T-cell (primary cell): ENCODE results near the gene CBL. TPM values are rescaled to one million over a fixed set of nuclear protein-coding genes. Genes with fewer than 3 reads are reported as not detected.
"Not testable (repeated sequence)": the region's sequence is repeated elsewhere in the genome, so short reads cannot be mapped to it uniquely, and the experiment has no call there.

Experiments
- ATAC-seq, 4 experiments: fragments of 200-7000 bp in 3 of 4; fragments of 150-1000 bp in 1 of 4; cut with Tn5 transposase; replicated peaks in 1 of 4; 1 replicate in 3 of 4; 2 replicates in 1 of 4; pipeline ENCODE4 v1.10.0; 2021; ENCODE audit warnings: moderate library complexity in 3 of 4, mild to moderate bottlenecking in 2 of 4, moderate number of reproducible peaks in 1 of 4
- CTCF ChIA-PET, 2 donors: fragments of 300-600 bp; sonication (Branson Sonifier 250); formaldehyde crosslinking; loops; one replicate each; lab custom pipeline; 2022; ENCODE audit warnings: antibody characterized with exemption in 2 of 2; lab: Charles Lee
- POLR2A ChIA-PET, 2 donors: fragments of 300-600 bp; sonication (Branson Sonifier 250); formaldehyde crosslinking; loops; one replicate each; lab custom pipeline; 2022; ENCODE audit warnings: antibody characterized with exemption in 2 of 2; lab: Charles Lee
- DNase-seq, 35 experiments: peaks; one replicate each; pipeline versions ENCODE4 v3.0.0 to v3.0.0-alpha.2; 2013 to 2023
- H3K27ac ChIP-seq: one replicate; pipeline ENCODE4 v1.5.1; 2013; ENCODE audit warnings: low read length
- H3K27me3 ChIP-seq, 2 experiments: replicated peaks in 1 of 2; 1 replicate in 1 of 2; 2 replicates in 1 of 2; pipeline versions ENCODE4 v1.6.1 to v1.7.0; 2013; ENCODE audit warnings: low read length in 1 of 2, mixed read lengths in 1 of 2; ENCODE audit not compliant: control insufficient read depth in 2 of 2, insufficient read depth in 2 of 2; ENCODE audit errors: extremely low read depth in 1 of 2
- H3K36me3 ChIP-seq, 2 donors: 1 replicate in 1 of 2; 2 replicates in 1 of 2; pipeline versions ENCODE4 v1.6.1 to v1.7.0; 2013; ENCODE audit warnings: low read length in 1 of 2; ENCODE audit not compliant: control insufficient read depth in 2 of 2, insufficient read depth in 1 of 2; ENCODE audit errors: extremely low read depth in 1 of 2
- H3K4me1 ChIP-seq, 2 experiments: 1 replicate in 1 of 2; 2 replicates in 1 of 2; pipeline versions ENCODE4 v1.6.1 to v1.7.0; 2013; ENCODE audit warnings: low read length in 2 of 2, mixed read lengths in 1 of 2; ENCODE audit not compliant: insufficient read depth in 2 of 2, control insufficient read depth in 1 of 2; ENCODE audit errors: extremely low read depth in 1 of 2
- H3K4me3 ChIP-seq, 2 donors: 1 replicate in 1 of 2; 2 replicates in 1 of 2; pipeline versions ENCODE4 v1.5.1 to v1.7.0; 2013; ENCODE audit warnings: mild to moderate bottlenecking in 2 of 2, low read length in 1 of 2, moderate library complexity in 1 of 2; ENCODE audit not compliant: control insufficient read depth in 1 of 2; ENCODE audit errors: extremely low read depth in 1 of 2
- H3K9me3 ChIP-seq: 2 replicates; pipeline ENCODE4 v1.7.0; 2013
- H3K27ac Mint-ChIP-seq, 2 donors: one replicate each; pipeline ENCODE4 v1.8.0; 2020 to 2021; ENCODE audit warnings: mild to moderate bottlenecking in 2 of 2, mixed read lengths in 2 of 2
- H3K27me3 Mint-ChIP-seq, 2 donors: one replicate each; pipeline ENCODE4 v1.8.0; 2021 to 2022; ENCODE audit warnings: mixed read lengths in 2 of 2
- H3K36me3 Mint-ChIP-seq: one replicate; pipeline ENCODE4 v1.8.0; 2021; ENCODE audit warnings: mixed read lengths
- H3K4me1 Mint-ChIP-seq, 3 donors: one replicate each; pipeline ENCODE4 v1.8.0; 2020 to 2022; ENCODE audit warnings: mixed read lengths in 3 of 3, mild to moderate bottlenecking in 1 of 3
- H3K4me3 Mint-ChIP-seq, 3 donors: one replicate each; pipeline ENCODE4 v1.8.0; 2020 to 2022; ENCODE audit warnings: mild to moderate bottlenecking in 3 of 3, mixed read lengths in 3 of 3, moderate library complexity in 3 of 3
- H3K9me3 Mint-ChIP-seq, 3 donors: one replicate each; pipeline ENCODE4 v1.8.0; 2020 to 2022; ENCODE audit warnings: mixed read lengths in 3 of 3
- WGBS: methylation state at CpG from one replicate; pipeline ENCODE4 v1.1.5; 2013; ENCODE audit warnings: missing lambda C conversion rate; ENCODE audit not compliant: insufficient coverage; 5-methylcytosine and 5-hydroxymethylcytosine counted together
- total RNA-seq, 35 experiments: library from RNA in 6 of 35; stranded (reverse) in 6 of 35; fragments of 120-200 nt in 1 of 35; gene quantifications; one replicate each; pipeline versions ENCODE4 v1.2.1 to v1.2.4 and lab custom pipeline; 2013 to 2026

Gene CBL
- total RNA-seq, 5 donors from 2014 or later (not counting 1 experiment from before 2014, with no cell fraction given): 40.9 to 42.2 (median 41.1) TPM

DNA sequence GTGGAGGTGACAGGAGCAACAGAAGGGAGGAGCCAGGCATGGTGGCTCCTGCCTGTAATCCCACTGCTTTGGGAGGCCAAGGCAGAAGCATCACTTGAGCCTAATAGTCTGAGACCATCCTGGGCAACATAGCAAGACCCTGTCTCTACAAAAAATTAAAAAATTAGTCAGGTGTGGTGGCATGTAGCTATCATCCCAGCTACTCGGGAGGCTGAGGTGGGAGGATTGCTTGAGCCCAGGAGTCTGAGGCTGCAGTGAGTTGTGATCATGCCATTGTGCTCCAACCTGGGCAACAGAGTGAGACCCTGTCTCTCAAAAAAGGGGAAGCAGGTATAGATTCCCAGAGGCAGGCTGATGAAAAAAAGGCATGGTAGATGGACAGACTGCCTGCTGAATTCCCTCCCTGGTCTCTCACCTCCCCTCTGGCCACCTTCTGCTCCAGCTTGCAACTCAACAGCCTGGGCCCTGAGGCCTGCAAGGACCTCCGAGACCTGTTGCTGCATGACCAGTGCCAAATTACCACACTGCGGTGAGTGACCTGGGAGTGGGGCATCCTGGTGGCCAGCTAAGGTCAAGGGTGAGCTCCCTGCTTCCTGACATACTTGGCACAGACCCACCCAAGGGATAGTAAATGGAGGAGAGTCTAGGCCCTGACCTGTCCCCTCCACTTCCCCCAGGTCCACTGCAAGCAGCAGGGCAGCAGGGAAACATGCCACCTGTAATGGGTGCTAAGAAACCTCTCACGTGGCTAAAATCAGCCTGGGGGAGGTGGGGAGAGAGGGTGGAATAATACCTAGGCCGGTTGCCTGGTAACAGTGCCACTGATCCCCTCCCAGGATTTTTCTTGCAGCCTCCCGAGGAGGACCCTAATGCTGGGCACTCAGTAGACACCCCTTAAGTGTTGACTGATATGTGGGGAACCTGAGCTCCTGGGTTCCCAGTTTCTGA, 25.1 kb upstream of the CBL start:
- Mint-ChIP-seq H3K36me3 (peaks cover 13% of the 10 kb centered on the region), H3K4me1 (peaks cover 6 to 13% (median 9%) of the 10 kb centered on the region in 3 donors), H3K27ac (no peak overlapping the region), H3K4me3 (no peak overlapping the region), H3K9me3 (no peaks in the 10 kb centered on the region), H3K27me3 (no peaks in the 10 kb centered on the region)
- ChIA-PET CTCF (interaction anchor here in 1 of 2 donors (0.6 kb wide), 1 partner anchor 168 kb away, joined by 3 read pairs; no protein-coding TSS in a partner anchor), POLR2A (no interaction called here)
- Histone ChIP-seq H3K36me3 (peaks cover 2 to 13% of the 10 kb centered on the region in 2 donors), H3K9me3 (no peaks in the 10 kb centered on the region), H3K27me3 (peaks cover 0 to 7% of the 10 kb centered on the region in 2 experiments), H3K27ac (no peak overlapping the region), H3K4me3 (no peak overlapping the region), H3K4me1 (peaks cover 9 to 16% of the 10 kb centered on the region in 2 experiments)
- ATAC-seq (no peak), DNase-seq (no peak)
- 100% methylated on average over 3 of the region's 6 CpGs for WGBS

DNA sequence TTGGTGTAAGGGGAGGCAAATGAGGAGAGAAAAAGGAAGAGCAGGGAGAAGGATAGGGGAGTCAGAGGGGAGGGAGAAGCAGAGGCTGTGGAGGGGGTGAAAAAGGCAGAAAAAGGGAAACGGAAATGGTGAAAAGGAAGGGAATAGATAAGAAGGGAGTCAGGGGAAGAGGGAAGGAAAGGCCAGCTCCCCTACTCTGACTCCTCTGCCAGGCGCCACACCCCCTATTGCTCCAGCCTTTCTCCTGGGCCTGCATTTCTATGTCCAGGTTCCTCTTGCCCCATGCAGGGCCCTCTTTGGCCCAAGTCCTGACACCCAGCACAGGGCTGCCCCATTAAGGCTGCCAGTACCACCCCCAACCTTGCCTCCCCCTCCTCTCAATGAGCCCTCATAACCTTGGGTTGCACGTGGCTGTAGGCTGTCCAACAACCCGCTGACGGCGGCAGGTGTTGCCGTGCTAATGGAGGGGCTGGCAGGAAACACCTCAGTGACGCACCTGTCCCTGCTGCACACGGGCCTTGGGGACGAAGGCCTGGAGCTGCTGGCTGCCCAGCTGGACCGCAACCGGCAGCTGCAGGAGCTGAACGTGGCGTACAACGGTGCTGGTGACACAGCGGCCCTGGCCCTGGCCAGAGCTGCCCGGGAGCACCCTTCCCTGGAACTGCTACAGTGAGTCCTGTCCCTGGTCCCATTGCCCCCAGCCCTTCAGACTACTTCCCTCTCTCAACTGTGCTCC, 24.3 kb upstream of the CBL start:
- peaks cover 9 to 16% of the 10 kb centered on the region in 2 experiments for H3K4me1 ChIP-seq
- H3K4me3 ChIP-seq: no peak overlapping the region
- H3K9me3 Mint-ChIP-seq: no peaks in the 10 kb centered on the region
- no peak for ATAC-seq
- ChIA-PET POLR2A (no interaction called here), CTCF (no interaction called here)
- 94% methylated on average over 14 of the region's 17 CpGs for WGBS
- no peak overlapping the region for H3K27ac Mint-ChIP-seq
- no peak for DNase-seq
- peaks cover 2 to 13% of the 10 kb centered on the region in 2 donors for H3K36me3 ChIP-seq
- H3K27me3 ChIP-seq: peaks cover 0 to 10% of the 10 kb centered on the region in 2 experiments
- peaks cover 13% of the 10 kb centered on the region for H3K36me3 Mint-ChIP-seq
- no peaks in the 10 kb centered on the region for H3K27me3 Mint-ChIP-seq
- no peaks in the 10 kb centered on the region for H3K9me3 ChIP-seq
- no peak overlapping the region for H3K4me3 Mint-ChIP-seq
- peaks cover 6 to 13% (median 9%) of the 10 kb centered on the region in 3 donors for H3K4me1 Mint-ChIP-seq
- no peak overlapping the region for H3K27ac ChIP-seq

DNA sequence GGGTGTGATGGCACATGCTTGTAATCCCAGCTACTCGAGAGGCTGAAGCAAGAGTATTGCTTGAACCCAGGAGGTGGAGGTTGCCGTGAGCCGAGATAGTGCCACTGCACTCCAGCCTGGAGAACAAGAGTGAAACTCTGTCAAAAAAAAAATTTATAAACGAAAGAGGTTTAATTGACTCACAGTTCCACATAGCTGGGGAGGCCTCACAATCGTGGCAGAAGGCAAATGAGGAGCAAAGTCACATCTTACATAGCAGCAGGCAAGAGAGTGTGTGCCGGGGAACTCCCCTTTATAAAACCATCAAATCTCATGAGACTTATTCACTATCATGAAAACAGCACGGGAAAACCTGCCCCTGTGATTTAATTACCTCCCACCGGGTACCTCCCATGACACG, 21.7 kb upstream of the CBL start:
- H3K4me1 Mint-ChIP-seq, H3K4me1 ChIP-seq, POLR2A ChIA-PET, H3K36me3 Mint-ChIP-seq, H3K4me3 ChIP-seq, H3K27ac ChIP-seq, H3K27me3 Mint-ChIP-seq, H3K9me3 ChIP-seq, H3K4me3 Mint-ChIP-seq, DNase-seq, H3K9me3 Mint-ChIP-seq, H3K27ac Mint-ChIP-seq, ATAC-seq: not testable (repeated sequence)
- Histone ChIP-seq H3K27me3 (peaks cover 0 to 24% of the 10 kb centered on the region in 2 experiments), H3K36me3 (peaks cover 2 to 13% of the 10 kb centered on the region in 2 donors)
- CTCF ChIA-PET: interaction anchor here (0.6 kb wide), 2 partner anchors 77 to 154 kb away, joined by 3 read pairs; no protein-coding TSS in a partner anchor
- 63% methylated on average over 4 of the region's 9 CpGs for WGBS

DNA sequence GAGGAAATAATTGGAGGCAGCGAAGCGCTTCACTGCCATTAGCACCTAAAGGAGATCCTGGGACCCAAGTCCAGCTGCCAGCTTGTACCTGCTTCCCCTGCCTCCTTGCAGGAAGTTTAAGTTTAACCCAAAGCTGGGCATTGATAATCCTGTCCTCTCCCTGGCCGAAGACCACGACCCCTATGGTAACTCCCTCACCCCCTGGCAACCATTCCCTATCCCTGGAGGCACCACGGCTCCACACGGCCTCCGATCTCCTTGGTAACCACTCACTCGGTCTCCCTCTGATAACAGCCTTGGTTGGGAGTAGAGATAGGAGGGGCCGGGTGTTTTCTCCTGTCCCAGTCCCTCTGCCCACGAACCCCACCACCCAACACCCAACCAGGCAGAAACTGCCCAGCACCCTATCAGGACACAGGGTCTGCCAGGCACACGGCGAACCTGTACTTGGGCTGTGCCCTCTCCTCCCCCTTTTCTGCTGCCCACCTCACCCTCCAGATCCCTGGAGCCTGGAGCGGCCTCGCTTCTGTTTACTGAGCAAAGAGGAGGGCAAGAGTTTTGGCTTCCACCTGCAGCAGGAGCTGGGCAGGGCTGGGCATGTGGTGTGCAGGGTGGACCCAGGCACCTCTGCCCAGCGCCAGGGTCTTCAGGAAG, 20.0 kb upstream of the CBL start:
- no peak overlapping the region for H3K4me3 ChIP-seq
- no peak overlapping the region for H3K27ac Mint-ChIP-seq
- no peak overlapping the region for H3K27ac ChIP-seq
- peaks cover 7% of the 10 kb centered on the region for H3K36me3 Mint-ChIP-seq
- CTCF ChIA-PET: no interaction called here
- no peak overlapping the region for H3K4me3 Mint-ChIP-seq
- peaks cover 2 to 12% of the 10 kb centered on the region in 2 donors for H3K36me3 ChIP-seq
- H3K4me1 ChIP-seq: no peaks in the 10 kb centered on the region
- peaks cover 0 to 24% of the 10 kb centered on the region in 2 experiments for H3K27me3 ChIP-seq
- POLR2A ChIA-PET: no interaction called here
- no peak for DNase-seq
- H3K4me1 Mint-ChIP-seq: no peaks in the 10 kb centered on the region
- H3K9me3 Mint-ChIP-seq: no peaks in the 10 kb centered on the region
- no peaks in the 10 kb centered on the region for H3K27me3 Mint-ChIP-seq
- no peaks in the 10 kb centered on the region for H3K9me3 ChIP-seq
- WGBS: 85% methylated on average over 5 of the region's 15 CpGs
- ATAC-seq: no peak

DNA sequence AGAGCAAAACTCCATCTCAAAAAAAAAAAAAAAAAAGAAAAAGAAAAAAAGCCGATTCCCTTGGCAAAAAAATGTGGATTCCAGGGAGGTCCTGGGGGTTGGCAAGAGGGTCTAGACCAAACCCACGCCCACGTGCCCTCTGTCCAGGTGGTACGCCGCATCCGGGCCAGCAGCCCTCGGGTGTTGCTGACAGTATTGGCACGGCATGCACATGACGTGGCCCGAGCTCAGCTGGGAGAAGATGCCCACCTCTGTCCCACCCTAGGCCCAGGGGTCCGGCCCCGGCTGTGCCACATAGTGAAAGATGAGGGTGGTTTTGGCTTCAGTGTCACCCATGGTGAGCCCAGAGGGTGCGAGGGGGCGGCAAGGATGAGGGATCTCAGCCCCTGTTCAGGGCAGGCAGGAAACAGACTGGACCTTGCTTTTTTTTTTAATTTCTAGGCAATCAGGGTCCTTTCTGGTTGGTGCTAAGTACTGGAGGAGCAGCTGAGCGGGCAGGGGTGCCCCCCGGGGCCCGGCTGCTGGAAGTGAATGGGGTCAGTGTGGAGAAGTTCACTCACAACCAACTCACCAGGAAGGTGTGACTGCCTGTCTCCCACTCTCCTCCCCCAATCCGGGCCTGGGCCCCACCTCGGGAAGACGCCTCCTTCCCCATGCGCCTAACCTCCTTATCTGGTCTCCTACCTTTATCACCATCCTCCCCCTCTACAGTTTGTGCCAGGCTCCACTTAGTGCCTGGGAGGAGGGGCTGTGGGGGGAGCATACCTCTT, 18.8 kb upstream of the CBL start:
- Histone ChIP-seq H3K4me1 (no peaks in the 10 kb centered on the region), H3K36me3 (peaks cover 0 to 5% of the 10 kb centered on the region in 2 donors), H3K27me3 (peaks cover 0 to 24% of the 10 kb centered on the region in 2 experiments), H3K27ac (no peak overlapping the region), H3K4me3 (no peak overlapping the region), H3K9me3 (no peaks in the 10 kb centered on the region)
- 89% methylated on average over 13 of the region's 21 CpGs for WGBS
- Mint-ChIP-seq H3K27me3 (no peaks in the 10 kb centered on the region), H3K4me1 (no peaks in the 10 kb centered on the region), H3K27ac (no peak overlapping the region), H3K4me3 (no peak overlapping the region), H3K9me3 (no peaks in the 10 kb centered on the region), H3K36me3 (peaks cover 5% of the 10 kb centered on the region)
- ChIA-PET CTCF (no interaction called here), POLR2A (no interaction called here)
- ATAC-seq (no peak), DNase-seq (no peak)
